Measurements from ENCODE around the gene UST. TPM values are rescaled to one million over a fixed set of nuclear protein-coding genes. Genes with fewer than 3 reads are reported as not detected.

UST gene
- total and polyA plus RNA-seq, 9 of the 15 experiments (the other 6 are each of a cell fraction or from before 2014, with no cell fraction given) = 0.04 to 0.10 TPM; not detected in 7

DNA sequence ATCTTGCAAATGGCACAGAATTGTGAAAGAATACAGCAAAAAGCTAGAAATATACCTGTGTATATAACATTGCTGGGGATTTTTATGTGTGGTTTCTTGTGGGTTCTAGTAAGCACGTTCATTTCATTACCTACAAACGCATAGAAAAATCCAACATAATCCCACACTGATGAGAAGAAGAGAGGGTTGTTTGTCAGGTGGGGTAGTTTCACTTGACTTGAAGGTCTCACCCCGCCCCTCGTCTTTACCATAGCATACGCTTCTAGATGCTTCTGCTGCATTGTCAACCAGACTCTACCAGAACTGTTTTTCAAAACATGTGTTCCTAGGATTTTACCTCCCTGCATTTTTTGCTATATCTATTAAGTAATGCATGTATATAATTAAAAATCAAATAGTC is 286.6 kb downstream of the UST start:
- H3K79me2 ChIP-seq (ENCODE audit: control insufficient read depth, insufficient read depth, low read length) = no peaks in the 10 kb centered on the region
- peaks cover 40 to 56% of the 10 kb centered on the region in 2 experiments for H3K27me3 ChIP-seq (ENCODE audit: control insufficient read depth in 2 of 2, insufficient read depth in 2 of 2, low read length in 2 of 2)
- CTCF ChIA-PET (ENCODE audit: low intra/inter-chr PET ratio) = no interaction called here
- TF ChIP-seq KDM1A (IDR thresholded peaks at IDR 0.05) (no peak), VEZF1 (CRISPR knock-in tag; IDR thresholded peaks at IDR 0.05) (no peak), CREM (IDR thresholded peaks at IDR 0.05; ENCODE audit: low read depth) (no peak)
- BruUV-seq (replicated peaks) = no TSS peak
- H3K27ac ChIP-seq (ENCODE audit: extremely low read depth, low read depth, low read length) = no peak overlapping the region
- no peak for DNase-seq (ENCODE audit: extremely low read depth in 1 of 4, low spot score in 3 of 4)
- intact Hi-C loops (cut with micrococcal nuclease) (no loop called here), in situ Hi-C loops (cut with MboI) (loop anchor here (5.0 to 25.0 kb wide), 2 partner anchors 394 to 879 kb away; partner anchors contain the start of gene RAET1G)
- H4K20me1 ChIP-seq (replicated peaks; ENCODE audit: control insufficient read depth, insufficient read depth, low read length) = no peaks in the 10 kb centered on the region
- H3K4me3 ChIP-seq = no peak overlapping the region
- POLR2A ChIA-PET = no interaction called here
- no peak overlapping the region for H3K4me2 ChIP-seq (ENCODE audit: insufficient read depth, low read length)
- H3K9me1 ChIP-seq (ENCODE audit: control insufficient read depth, insufficient read depth, low read length) = no peaks in the 10 kb centered on the region
- 0% methylated on average over 5 of the region's 5 CpGs for WGBS (ENCODE audit: insufficient coverage, low coverage, missing lambda C conversion rate)
- ATAC-seq = no peak
- FAIRE-seq = no peak
- H3K9ac ChIP-seq (ENCODE audit: insufficient read depth in 1 of 2, low read depth in 2 of 2, low read length in 2 of 2) = no peak overlapping the region
- H3K9me3 ChIP-seq (replicated peaks; ENCODE audit: control insufficient read depth, insufficient read depth, low read depth, low read length) = no peaks in the 10 kb centered on the region
- H2AFZ ChIP-seq (ENCODE audit: low read depth, low read length) = no peak overlapping the region
- H3K4me1 ChIP-seq (replicated peaks in 1 of 2; ENCODE audit: control insufficient read depth in 2 of 2, insufficient read depth in 2 of 2, low read length in 2 of 2) = peaks cover 0 to 7% of the 10 kb centered on the region in 2 experiments; a peak in 2 of 5 replicates
- no peaks in the 10 kb centered on the region for H3K36me3 ChIP-seq (ENCODE audit: control insufficient read depth, insufficient read depth, low read length)

DNA sequence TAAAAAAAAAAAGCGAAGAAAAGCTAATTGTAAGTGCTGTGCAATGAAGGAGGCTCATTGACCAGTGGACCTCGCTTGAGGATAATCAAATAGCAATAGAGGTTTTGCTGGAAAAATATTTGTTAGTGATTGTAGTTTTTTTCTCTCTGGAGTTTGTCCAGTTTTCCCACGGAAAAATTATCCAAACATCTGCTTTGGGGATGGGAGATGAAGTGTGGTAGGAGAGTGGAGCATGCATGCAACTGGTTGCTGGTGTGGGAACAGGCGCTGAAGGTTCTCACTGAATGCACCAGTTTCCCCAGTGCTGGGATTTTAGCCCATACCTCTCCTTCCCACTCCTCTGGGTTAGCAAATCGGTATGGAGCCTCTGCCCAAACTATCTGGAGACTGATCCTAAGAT is 288.9 kb downstream of the UST start:
- H3K4me2 ChIP-seq (ENCODE audit: insufficient read depth, low read length) = no peak overlapping the region
- POLR2A ChIA-PET = interaction anchor here (0.7 kb wide), 1 partner anchor 107 kb away, joined by 3 read pairs; no protein-coding TSS in a partner anchor
- intact Hi-C loops (cut with micrococcal nuclease) = no loop called here
- H3K9ac ChIP-seq (ENCODE audit: insufficient read depth in 1 of 2, low read depth in 2 of 2, low read length in 2 of 2) = no peak overlapping the region
- no TSS peak for BruUV-seq (replicated peaks)
- no peak for ATAC-seq
- no peaks in the 10 kb centered on the region for H4K20me1 ChIP-seq (replicated peaks; ENCODE audit: control insufficient read depth, insufficient read depth, low read length)
- peaks cover 47 to 67% of the 10 kb centered on the region in 2 experiments for H3K27me3 ChIP-seq (ENCODE audit: control insufficient read depth in 2 of 2, insufficient read depth in 2 of 2, low read length in 2 of 2)
- DNase-seq (ENCODE audit: extremely low read depth in 1 of 4, low spot score in 3 of 4) = no peak
- no peak for FAIRE-seq
- H3K36me3 ChIP-seq (ENCODE audit: control insufficient read depth, insufficient read depth, low read length) = no peaks in the 10 kb centered on the region
- TF ChIP-seq ERF (CRISPR knock-in tag; IDR thresholded peaks at IDR 0.05) = no peak
- no peak for TF ChIP-seq RFX1 (IDR thresholded peaks at IDR 0.05)
- TF ChIP-seq SPI1 (IDR thresholded peaks at IDR 0.05; ENCODE audit: borderline replicate concordance, low read depth, low read length) = no peak
- no peak for TF ChIP-seq HMG20A (CRISPR knock-in tag; conservative IDR thresholded peaks at IDR 0.05)
- TF ChIP-seq DIDO1 (tag; IDR thresholded peaks at IDR 0.05; ENCODE audit: low read depth) = no peak
- TF ChIP-seq PHF20 (IDR thresholded peaks at IDR 0.05; ENCODE audit: partially characterized antibody) = no peak
- in situ Hi-C loops (cut with MboI) = loop anchor here (25.0 kb wide), 1 partner anchor 877 kb away; the partner anchor contains the start of gene RAET1G
- H3K79me2 ChIP-seq (ENCODE audit: control insufficient read depth, insufficient read depth, low read length) = no peaks in the 10 kb centered on the region
- WGBS (ENCODE audit: insufficient coverage, low coverage, missing lambda C conversion rate) = 0% methylated on average over 5 of the region's 5 CpGs
- H2AFZ ChIP-seq (ENCODE audit: low read depth, low read length) = no peak overlapping the region
- H3K9me1 ChIP-seq (ENCODE audit: control insufficient read depth, insufficient read depth, low read length) = no peaks in the 10 kb centered on the region
- CTCF ChIA-PET (ENCODE audit: low intra/inter-chr PET ratio) = no interaction called here
- H3K4me3 ChIP-seq = no peak overlapping the region
- H3K27ac ChIP-seq (ENCODE audit: extremely low read depth, low read depth, low read length) = no peak overlapping the region
- no peaks in the 10 kb centered on the region for H3K9me3 ChIP-seq (replicated peaks; ENCODE audit: control insufficient read depth, insufficient read depth, low read depth, low read length)
- H3K4me1 ChIP-seq (replicated peaks in 1 of 2; ENCODE audit: control insufficient read depth in 2 of 2, insufficient read depth in 2 of 2, low read length in 2 of 2) = peaks cover 0 to 7% of the 10 kb centered on the region in 2 experiments; a peak in 2 of 5 replicates
